ENCODE measurements around the gene SPDYE6. TPM values are rescaled to one million over a fixed set of nuclear protein-coding genes. Genes with fewer than 3 reads are reported as not detected.

The SPDYE6 gene
- total and polyA plus RNA-seq, 2 experiments from 2014 or later, result not detected

GRCh38 chr7:102400360-102400759, 44.1 kb upstream of the SPDYE6 start:
- H3K27ac Mint-ChIP-seq, result no peak overlapping the region
- H3K9me3 Mint-ChIP-seq, result no peaks in the 10 kb centered on the region
- H3K9me2 ChIP-seq (ENCODE audit: insufficient read depth), result no peaks in the 10 kb centered on the region
- peaks cover 14% of the 10 kb centered on the region for H3K4me1 Mint-ChIP-seq
- H4K20me1 ChIP-seq (replicated peaks; ENCODE audit: insufficient read depth), result no peaks in the 10 kb centered on the region; the same call in none of the 2 replicates
- no peak overlapping the region for H3K4me3 ChIP-seq
- DNase-seq (ENCODE audit: low spot score) (no peak), ATAC-seq (no peak)
- no peak overlapping the region for H3K27ac ChIP-seq (ENCODE audit: low read depth)
- H2AFZ ChIP-seq, result no peak overlapping the region
- H3K36me3 Mint-ChIP-seq (ENCODE audit: low read depth), result peaks cover 70% of the 10 kb centered on the region
- H3F3A ChIP-seq (replicated peaks; ENCODE audit: low read depth), result peaks cover 32% of the 10 kb centered on the region
- H3K4me1 ChIP-seq (ENCODE audit: insufficient read depth), result no peaks in the 10 kb centered on the region; the same call in none of the 2 replicates
- H3K79me2 ChIP-seq (replicated peaks; ENCODE audit: insufficient read depth), result peaks cover 23% of the 10 kb centered on the region
- no peaks in the 10 kb centered on the region for H3K27me3 ChIP-seq (ENCODE audit: insufficient read depth)
- no peak overlapping the region for H3K4me2 ChIP-seq
- H3K4me3 Mint-ChIP-seq, result no peak overlapping the region
- H3K36me3 ChIP-seq (ENCODE audit: insufficient read depth), result peaks cover 24% of the 10 kb centered on the region
- peaks cover 22% of the 10 kb centered on the region for H3K27me3 Mint-ChIP-seq (ENCODE audit: insufficient read depth, low read depth, poor library complexity)
- TF ChIP-seq JUNB (IDR thresholded peaks at IDR 0.05; ENCODE audit: unreplicated experiment) (no peak), REST (IDR thresholded peaks at IDR 0.05; ENCODE audit: unreplicated experiment) (no peak), ETS1 (IDR thresholded peaks at IDR 0.05) (no peak), ZNF462 (CRISPR knock-in tag; IDR thresholded peaks at IDR 0.05) (no peak), EZH2 (IDR thresholded peaks at IDR 0.05; ENCODE audit: low read depth, unreplicated experiment) (no peak), ZNF114 (CRISPR knock-in tag; IDR thresholded peaks at IDR 0.05) (no peak), CTCF (conservative IDR thresholded peaks at IDR 0.05; ENCODE audit: low read depth in 2 of 2) (no peak), STAT1 (IDR thresholded peaks at IDR 0.05; ENCODE audit: unreplicated experiment) (no peak), POLR2AphosphoS5 (IDR thresholded peaks at IDR 0.05; ENCODE audit: low read depth) (no peak), ZNF331 (CRISPR knock-in tag; IDR thresholded peaks at IDR 0.05; ENCODE audit: low read depth) (no peak), CREB1 (CRISPR knock-in tag; IDR thresholded peaks at IDR 0.05; ENCODE audit: low read depth) (no peak), NANOG (IDR thresholded peaks at IDR 0.05; ENCODE audit: borderline replicate concordance) (no peak)

All from GM23338 (cell line).